Suppressor macrophage treated with lipopolysaccharide for 4 hours (primary cell): ENCODE data around the gene PPFIBP1.
"Not testable (repeated sequence)": the region's sequence is repeated elsewhere in the genome, so short reads cannot be mapped to it uniquely, and the experiment has no call there.

Experiments
- DNase-seq: peaks from one replicate; pipeline ENCODE4 v3.0.0-alpha.2; 2020

Gene PPFIBP1

DNA sequence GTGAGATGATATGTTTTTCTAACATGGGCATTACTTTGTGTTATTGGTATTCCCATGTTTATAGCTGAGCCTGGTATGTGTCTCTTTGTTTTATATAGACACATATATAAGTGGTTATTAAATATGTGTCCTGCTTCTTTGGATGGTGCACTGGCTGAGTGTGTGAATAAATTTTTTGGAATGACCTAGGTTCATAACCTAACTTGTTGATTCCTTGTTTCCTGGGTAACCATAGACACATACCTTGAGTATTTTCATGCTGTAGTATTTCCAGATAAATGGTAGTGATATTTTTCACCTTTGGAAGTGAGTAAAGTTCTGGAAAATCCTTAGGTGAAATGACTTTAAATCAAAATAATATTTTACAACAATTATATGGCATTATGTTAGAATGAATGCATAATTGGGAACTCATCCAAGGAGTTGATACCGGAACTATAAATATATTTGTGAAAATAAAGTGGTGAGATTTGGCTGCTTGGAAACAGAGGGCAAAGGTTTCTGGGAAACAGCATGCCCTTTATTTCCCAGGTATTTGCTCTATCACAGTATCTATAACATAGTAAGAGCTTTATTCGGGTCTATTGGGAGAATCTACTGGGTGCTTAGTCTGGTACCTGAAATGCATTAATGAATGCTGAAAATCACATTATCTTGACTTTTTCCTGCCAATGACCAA, 107.9 kb downstream of the PPFIBP1 start:
- no peak for DNase-seq

DNA sequence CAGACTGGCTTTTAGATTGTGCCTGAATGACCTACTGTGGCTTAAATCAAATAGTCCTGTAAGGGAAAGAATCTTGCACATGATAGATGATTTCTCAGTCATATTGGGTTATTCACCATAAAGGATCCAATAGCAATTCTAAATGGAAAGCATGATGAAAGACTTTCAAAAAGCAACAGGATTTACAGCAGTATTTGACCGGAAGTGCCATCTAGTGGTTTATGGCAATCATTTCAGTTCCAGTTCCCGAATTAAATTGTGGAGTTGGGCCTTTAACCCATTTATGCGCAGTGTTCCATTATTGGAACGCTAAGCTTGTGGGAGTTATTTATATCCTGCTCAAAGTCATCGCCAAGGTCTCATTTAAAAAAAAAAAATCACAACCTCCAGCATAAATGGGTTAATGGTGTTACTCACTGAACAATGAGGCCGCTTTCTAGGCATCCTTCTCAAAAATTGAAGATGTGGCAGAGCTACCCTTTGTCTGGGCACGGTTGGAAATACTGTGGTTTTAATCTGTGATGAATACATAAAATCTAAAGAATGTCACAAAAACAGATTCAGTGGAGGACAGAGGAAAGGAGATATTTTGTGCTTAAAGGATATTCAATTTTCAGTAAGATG, 111.5 kb downstream of the PPFIBP1 start:
- peak; percentile 69 for DNase-seq

DNA sequence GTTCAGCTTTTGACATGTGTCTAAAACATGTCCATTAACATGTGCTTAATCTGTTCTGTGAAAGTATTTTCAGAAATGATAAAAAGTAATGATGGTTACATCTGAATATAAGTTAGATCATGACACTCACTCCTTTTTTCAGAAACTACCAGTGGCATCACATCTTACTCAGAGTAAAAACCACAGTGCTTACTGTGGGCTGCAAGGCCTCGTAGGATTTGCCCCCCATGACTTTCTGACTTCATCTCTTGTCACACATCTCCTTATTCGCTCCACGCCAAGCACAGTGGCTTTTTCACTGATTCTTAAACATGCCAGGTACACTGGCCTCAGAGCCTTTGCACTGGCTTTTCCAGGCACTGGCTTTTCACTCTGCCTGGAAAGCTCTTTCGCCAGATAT, 112.6 kb downstream of the PPFIBP1 start:
- not testable (repeated sequence) for DNase-seq

DNA sequence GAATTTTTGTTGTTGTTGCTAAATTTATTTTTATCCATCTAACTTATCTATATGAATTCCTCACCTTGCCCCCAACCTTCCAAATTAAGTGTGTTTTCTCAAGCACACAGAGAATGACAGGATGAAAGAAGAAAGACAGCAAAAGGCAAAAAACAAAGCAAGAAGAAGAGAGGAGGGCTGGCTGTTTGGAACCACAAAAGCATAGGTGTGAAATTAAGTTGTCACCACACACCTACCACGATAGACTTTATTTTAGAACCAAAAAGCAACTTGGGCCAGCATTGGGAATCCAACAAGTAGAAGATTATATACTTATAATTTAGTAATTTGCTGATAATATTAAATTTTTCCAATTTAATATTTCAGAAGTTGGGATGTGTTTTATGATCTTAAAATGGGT, 113.5 kb downstream of the PPFIBP1 start:
- DNase-seq, result no peak

- DNase-seq, result no peak
Observed at GRCh38 chr12:27639265-27639664, 115.3 kb downstream of the PPFIBP1 start.

DNA sequence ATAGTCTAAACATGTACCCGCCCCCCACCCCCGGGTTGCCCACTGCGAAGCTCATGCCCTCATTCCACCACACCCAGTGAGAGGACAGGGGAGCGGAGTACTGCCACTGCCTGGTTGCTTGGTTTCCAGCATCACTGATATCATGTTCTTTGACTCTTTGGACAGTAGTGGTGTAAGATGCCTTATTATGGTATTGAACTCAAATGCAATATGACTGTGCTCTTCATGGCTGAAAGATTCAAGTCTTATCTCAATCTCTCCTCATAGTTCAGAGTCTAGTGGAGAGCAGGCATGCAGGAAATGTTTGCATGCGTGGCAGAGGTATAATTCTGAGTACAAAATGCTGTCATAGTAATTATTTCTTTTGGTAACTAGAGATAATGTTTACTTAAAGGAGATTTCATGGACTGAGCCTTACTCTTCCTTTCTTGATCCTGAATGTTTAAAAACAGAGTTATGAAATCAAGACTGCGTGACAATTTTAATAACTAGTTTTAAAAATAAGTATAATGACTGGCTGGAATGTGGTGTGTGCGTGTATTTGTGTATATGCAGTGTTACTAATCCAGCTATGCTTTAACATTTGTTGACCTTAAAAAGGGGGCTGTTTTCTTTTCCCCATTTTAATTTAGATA, 116.7 kb downstream of the PPFIBP1 start:
- not testable (repeated sequence) for DNase-seq

DNA sequence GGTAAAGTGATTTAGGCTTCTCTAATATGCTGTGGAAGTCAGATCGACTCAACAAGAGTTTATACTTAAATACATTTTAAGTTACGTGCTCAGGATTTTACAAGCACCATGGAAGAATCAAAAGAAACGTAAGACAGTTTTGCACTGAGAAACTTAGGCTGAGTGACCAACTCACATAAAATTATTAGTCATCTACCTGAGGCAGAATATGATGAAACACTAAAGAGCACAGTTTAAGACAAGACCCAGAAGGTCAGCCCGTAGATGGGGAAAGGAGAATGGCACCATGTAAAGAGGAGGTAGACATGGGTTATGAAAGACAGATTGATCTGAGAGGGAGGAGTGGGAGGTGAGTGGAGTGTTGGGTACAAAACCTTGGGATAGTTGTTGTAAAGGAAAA, 118.4 kb downstream of the PPFIBP1 start:
- not testable (repeated sequence) for DNase-seq

GRCh38 chr12:27642892-27643291, 118.9 kb downstream of the PPFIBP1 start:
- not testable (repeated sequence) for DNase-seq

GRCh38 chr12:27644158-27644845, 120.3 kb downstream of the PPFIBP1 start:
- no peak for DNase-seq

DNA sequence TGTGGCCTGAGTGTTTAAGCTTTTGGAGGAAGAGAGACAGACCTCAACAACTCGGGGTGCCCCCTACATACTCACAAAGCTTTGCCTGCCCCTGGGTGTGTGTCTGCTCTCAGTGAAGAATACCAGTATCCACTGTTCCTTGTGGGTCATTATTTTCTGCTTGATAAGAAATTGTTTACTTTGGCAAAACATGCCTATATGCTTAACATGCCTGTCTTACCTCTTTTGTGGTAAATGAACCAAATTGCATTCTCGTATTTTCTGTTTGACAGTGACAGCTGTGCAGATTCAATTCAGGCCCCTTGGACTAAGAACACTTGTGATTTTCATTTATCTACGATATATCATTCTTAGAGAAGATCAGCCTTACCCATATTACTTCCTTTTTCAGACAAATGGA, 121.7 kb downstream of the PPFIBP1 start:
- DNase-seq, result no peak

- DNase-seq, result no peak
Observed at GRCh38 chr12:27646149-27646548, 122.1 kb downstream of the PPFIBP1 start.

DNA sequence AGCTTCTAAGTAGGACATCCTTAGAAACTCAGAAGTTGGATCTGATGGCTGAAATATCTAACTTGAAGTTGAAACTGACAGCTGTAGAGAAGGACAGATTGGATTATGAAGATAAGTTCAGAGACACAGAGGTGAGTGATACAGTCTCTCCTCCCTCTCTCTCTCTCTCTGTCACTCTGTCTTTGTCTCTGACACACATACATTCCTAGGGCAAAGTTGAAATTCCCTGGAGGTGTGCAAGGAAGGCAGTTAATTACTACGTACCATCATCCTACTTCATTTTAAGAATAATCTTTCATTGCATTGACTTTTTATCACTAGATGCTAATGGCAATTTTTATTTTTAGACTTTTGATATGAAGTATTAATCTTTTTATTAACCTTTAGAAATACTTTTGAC, 126.0 kb downstream of the PPFIBP1 start:
- no peak for DNase-seq

GRCh38 chr12:27651201-27651600, 127.2 kb downstream of the PPFIBP1 start:
- no peak for DNase-seq

DNA sequence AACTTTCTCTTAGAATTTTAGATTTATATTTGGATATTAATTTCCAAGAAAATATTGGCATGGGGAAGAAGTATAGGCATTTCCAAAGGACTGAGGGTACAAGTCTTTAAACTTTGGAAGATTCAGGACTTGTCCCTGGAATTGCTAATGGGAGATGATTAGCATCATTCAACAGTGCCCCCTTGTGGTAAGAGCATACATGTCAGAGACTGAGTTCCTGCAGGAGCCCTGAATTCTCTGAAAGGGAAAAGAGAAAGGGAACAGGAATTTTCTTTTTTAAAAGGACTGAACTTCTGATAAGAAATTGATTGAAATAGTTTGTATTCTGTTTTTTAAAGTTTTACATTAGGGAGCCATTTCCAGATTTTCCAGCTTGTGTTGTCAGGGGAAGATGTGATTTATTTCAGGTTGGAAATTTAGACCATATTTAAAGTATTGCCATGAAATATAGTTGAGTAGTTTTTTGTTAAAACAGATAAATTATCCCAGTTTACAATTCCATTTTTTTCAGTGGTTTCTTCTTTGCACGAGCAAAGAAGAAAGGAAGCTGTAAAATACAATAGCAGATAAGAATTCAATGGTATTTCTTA, 128.3 kb downstream of the PPFIBP1 start:
- peak; percentile 82 for DNase-seq

DNA sequence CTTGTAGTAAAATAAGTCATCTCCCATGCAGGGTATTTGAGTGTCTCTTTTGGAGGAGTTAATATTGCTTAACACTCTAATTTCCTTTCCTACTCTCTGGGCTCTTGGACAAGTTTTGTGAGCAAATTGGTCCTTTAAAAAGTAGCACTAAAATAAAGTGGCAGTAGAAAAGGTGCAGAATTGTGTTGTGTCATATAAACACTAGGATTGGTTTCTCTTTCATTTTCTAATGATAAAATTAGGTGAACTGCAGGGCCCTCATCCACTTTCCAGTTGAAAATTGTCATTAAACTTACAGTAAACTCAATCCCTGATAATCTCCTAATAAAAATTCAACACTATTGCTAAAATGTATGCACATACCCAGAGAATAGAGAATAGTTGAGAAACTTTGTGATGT, 129.7 kb downstream of the PPFIBP1 start:
- no peak for DNase-seq

GRCh38 chr12:27655476-27655875, 131.5 kb downstream of the PPFIBP1 start:
- not testable (repeated sequence) for DNase-seq

GRCh38 chr12:27657296-27657695, 133.3 kb downstream of the PPFIBP1 start:
- DNase-seq, result no peak

GRCh38 chr12:27665704-27666103, 141.7 kb downstream of the PPFIBP1 start:
- no peak for DNase-seq

GRCh38 chr12:27666510-27666909, 142.5 kb downstream of the PPFIBP1 start:
- no peak for DNase-seq

- DNase-seq, result peak; percentile 42
Observed at GRCh38 chr12:27667540-27667939, 143.5 kb downstream of the PPFIBP1 start.

DNA sequence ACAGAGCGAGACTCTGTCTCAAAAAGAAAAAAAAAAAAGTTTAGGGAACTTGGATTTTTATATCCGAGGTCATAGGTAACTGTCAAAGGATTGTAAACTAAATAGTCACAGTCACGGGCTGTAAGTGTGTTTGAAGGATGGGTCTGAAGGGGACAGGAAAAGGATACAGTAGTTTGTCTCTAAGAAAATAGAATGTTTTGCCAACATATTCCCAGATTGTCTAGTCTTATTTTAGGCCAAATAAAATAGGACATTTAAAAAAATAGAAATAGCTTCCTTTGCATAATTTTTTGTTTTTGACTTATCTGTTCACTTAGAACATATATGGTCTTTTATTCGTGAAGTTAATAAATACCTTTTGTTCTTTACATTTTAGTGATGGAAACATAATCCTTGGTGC, 148.0 kb downstream of the PPFIBP1 start:
- no peak for DNase-seq

DNA sequence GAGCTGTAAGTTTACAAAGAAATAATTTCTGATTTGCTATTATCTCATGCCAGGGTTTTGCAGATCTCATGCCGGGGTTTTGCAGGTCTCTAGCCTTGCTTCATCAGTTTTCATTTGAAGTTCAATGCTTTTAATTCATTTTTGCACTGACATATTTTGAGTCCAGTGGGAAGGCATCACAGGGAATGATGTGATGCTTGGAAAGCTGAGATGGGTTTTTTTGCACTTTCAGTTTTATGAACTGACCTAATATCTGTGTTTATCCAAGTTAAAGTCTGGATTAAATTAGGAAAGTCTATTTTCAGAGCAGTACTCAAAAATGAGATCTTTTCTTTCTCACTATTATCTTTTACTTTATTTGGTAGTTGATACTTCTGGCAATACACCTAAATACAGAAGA, 148.6 kb downstream of the PPFIBP1 start:
- DNase-seq, result no peak

DNA sequence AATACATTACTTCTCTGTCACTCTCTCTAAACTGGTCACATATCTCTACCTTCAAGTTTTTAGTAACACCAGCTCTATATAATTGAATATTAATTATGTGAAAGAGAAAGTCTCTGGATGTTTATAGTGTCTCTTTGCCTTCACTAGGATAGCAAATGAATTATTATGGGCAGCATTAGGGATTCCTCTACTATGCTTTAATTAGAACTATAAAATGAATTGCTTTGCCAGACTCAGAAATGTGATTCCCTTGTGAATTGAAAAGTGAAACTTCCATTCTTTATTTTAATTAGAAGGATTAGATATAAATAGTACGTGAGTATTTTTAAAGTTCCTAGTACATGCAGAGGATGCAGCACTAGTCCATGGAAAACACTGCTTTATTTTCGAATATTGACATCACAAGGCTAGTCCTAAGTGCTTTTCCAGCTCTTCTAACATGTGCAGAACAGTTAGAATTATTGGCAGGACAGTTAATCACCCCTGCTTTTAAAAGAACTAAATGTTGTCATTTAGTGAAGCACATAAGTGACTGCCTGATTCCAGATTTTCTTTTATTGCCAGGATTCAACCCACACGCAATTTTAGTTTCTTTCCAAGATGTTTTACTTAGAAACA, 149.2 kb downstream of the PPFIBP1 start:
- no peak for DNase-seq
